Right ventricle myocardium superior (tissue), 1 donor: Measurements from ENCODE around the gene USP20. TPM values are rescaled to one million over a fixed set of nuclear protein-coding genes. Genes with fewer than 3 reads are reported as not detected.

Source experiments
- ATAC-seq: fragments of 200-7000 bp; cut with Tn5 transposase; one replicate; pipeline ENCODE4 v1.9.1; 2020; ENCODE audit warnings: mild to moderate bottlenecking; ENCODE audit not compliant: poor library complexity
- DNase-seq: peaks from one replicate; pipeline ENCODE4 v3.0.0-alpha.2; 2020
- intact Hi-C: fragments of 100-400 bp; cut with DNase I; formaldehyde crosslinking; loops from one replicate; pipeline ENCODE4 v1.11.2; 2022
- total RNA-seq: library from RNA; stranded (reverse); fragmentation: NEBNext Ultra II Directional; extraction: Animal tissue kit (Norgen Biotek cat#: 25700); gene quantifications from one replicate; pipeline ENCODE4 v1.2.1, GENCODE V29; 2021
- donor health status: DM: no; HTN: yes; CAD: no; lungs with severe emphysema.

USP20 gene
- total RNA-seq, 1 donor from 2014 or later = 10.4 TPM

- ATAC-seq = no peak
- intact Hi-C loops = no loop called here
- no peak for DNase-seq
These were observed 18.5 kb upstream of the USP20 start for GRCh38 chr9:129816501-129817435.

- peak; percentile 41 for DNase-seq
- intact Hi-C loops = no loop called here
- peak; percentile 16 for ATAC-seq
These were observed 12.2 kb upstream of the USP20 start for GRCh38 chr9:129822898-129823541.

- DNase-seq (no peak), ATAC-seq (peak; percentile 45)
- intact Hi-C loops = no loop called here
These were observed 11.7 kb upstream of the USP20 start for GRCh38 chr9:129823542-129823934.

- peak; percentile 97 for ATAC-seq
- intact Hi-C loops = no loop called here
- DNase-seq = peak; percentile 97
These were observed 11.2 kb upstream of the USP20 start, which contains the start of gene TOR1A for GRCh38 chr9:129823935-129824601. TSS of gene TOR1A (minus strand) at chr9:129824136. CDS start at chr9:129824085, 51 bp downstream.

- intact Hi-C loops = no loop called here
- no peak for ATAC-seq
- DNase-seq = no peak
These were observed 8.9 kb upstream of the USP20 start for GRCh38 chr9:129826344-129826743.

GRCh38 chr9:129826759-129827158, 8.5 kb upstream of the USP20 start:
- ATAC-seq (no peak), DNase-seq (no peak)
- intact Hi-C loops = no loop called here

- intact Hi-C loops = no loop called here
- no peak for ATAC-seq
- DNase-seq = no peak
These were observed 7.2 kb upstream of the USP20 start for GRCh38 chr9:129828051-129828450.

GRCh38 chr9:129828969-129829368, 6.3 kb upstream of the USP20 start:
- no peak for ATAC-seq
- no peak for DNase-seq
- intact Hi-C loops = no loop called here

- intact Hi-C loops = no loop called here
- ATAC-seq (no peak), DNase-seq (no peak)
These were observed 2.3 kb upstream of the USP20 start for GRCh38 chr9:129832982-129833381.

- ATAC-seq (peak; percentile 27), DNase-seq (no peak)
- intact Hi-C loops = no loop called here
These were observed 650 bp upstream of the USP20 start for GRCh38 chr9:129834489-129835127.

GRCh38 chr9:129835860-129836223, 584 bp downstream of the USP20 start:
- no peak for DNase-seq
- no peak for ATAC-seq
- intact Hi-C loops = no loop called here

GRCh38 chr9:129836311-129837007, 1.2 kb downstream of the USP20 start:
- no peak for ATAC-seq
- DNase-seq = no peak
- intact Hi-C loops = no loop called here

GRCh38 chr9:129838707-129839259, 3.5 kb downstream of the USP20 start:
- no peak for ATAC-seq
- no peak for DNase-seq
- intact Hi-C loops = no loop called here

GRCh38 chr9:129839324-129840023, 4.2 kb downstream of the USP20 start:
- ATAC-seq = no peak

GRCh38 chr9:129840034-129840433, 4.8 kb downstream of the USP20 start:
- intact Hi-C loops = no loop called here
- ATAC-seq (no peak), DNase-seq (no peak)

More at GRCh38 chr9:129839324-129840023, 4.2 kb downstream of the USP20 start:
- intact Hi-C loops = no loop called here
- no peak for DNase-seq

GRCh38 chr9:129841071-129841470, 5.8 kb downstream of the USP20 start:
- no peak for DNase-seq
- intact Hi-C loops = no loop called here
- ATAC-seq = no peak

- DNase-seq (no peak), ATAC-seq (no peak)
- intact Hi-C loops = no loop called here
These were observed 10.1 kb downstream of the USP20 start for GRCh38 chr9:129845373-129845772.
